GM19397 (cell line): ENCODE data around the gene NDUFAF4.

Experiments
- ATAC-seq: cut with Tn5 transposase; IDR thresholded peaks from one replicate; pipeline ENCODE4 v1.9.1; 2021; ENCODE audit warnings: mild to moderate bottlenecking, moderate library complexity; ENCODE audit not compliant: unreplicated experiment

NDUFAF4 gene

DNA sequence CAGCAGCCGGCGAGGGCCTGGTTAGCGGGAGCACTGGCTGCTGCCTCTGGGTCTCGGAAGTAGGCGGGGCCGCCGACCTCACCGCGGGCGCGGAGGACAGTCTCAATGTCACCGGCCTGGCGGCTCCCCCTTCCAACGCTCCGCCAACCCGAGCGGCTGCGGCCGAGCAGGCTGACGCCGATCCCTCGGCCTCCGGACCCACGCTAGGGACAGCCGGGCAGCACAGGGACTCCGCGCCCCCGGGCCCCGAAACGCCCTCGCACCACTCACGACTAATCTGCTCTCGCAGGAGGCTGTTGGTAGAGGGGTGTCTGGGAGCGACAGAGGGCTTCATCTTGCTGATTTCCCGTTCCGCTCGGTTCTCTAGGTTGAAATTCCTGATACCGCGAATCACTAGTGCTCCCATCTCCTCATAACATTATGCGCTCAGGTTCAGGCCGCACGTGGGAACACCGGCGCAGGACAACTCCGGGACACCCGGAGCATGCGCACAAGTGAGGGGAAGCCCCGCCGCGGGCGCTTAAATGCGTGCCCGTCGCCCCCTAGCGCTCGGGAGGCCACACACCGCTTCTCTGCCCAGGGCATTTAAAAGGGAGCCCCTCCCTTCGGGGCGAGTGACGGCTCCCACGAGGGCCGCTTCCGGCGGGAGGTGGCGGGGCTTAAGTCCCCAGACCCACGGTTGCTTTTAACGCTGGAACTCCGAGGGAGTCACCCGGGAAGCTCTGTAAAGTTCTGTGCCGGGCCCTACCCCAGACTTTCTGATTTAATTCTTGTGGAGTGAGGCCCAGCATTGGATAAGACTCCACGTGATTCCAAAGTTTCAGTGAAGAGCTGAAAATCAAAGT lies at the start of gene NDUFAF4:
Gene NDUFAF4 (minus strand): TSS at position 496 of the 845 bp plus-strand sequence. CDS start 90 bp downstream, at position 406.
- ATAC-seq: peak; percentile 95

DNA sequence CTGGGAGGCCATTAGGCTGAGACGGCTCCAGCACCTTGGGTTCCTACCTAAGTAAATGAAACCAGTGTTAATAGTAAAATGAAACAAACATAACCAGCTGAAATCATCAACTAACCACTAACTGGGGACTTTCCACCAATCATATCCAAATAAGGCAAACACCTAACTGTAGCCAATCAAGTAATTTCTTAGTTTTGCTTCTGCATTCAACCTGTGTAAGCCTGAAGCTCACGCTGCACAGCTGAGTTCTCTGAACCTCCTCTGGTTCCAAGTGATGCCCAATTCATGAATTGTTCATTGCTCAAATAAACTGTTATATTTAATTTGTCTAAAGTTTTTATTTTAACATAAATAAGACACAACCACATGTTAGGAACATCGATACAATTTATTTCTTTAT lies 49.4 kb upstream of the NDUFAF4 start:
- peak; percentile 86 for ATAC-seq

DNA sequence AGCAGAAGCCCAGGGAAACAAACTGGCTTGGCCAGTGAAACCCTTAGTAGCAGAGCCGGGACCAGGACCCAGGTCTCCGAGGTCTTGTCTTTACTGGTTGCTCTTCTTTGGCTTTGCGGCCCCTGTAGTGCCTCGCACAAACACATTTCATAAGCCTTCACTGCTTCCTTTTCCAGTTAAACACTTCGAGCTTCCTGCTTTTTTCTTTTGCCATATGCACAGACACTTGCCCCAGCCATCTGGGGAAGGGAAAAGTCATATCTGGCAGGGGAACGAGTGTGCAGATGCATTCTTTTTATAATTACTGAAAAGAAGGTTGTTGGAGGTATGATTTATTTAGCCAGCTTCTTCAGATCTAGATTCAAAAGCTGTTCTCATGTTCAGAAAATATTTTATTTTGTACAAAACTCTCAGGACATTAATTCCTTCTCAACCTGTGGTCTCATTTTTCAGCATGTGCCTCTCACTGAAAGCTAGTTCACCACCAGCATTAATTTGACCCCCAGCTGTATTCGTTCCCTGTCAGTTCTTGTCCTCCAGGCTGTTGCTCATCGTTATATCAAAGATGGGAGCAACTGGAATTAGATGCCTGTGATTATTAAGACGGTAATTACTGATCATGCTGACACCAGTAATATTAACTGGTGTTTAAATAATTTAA lies 46.0 kb upstream of the NDUFAF4 start:
- no peak for ATAC-seq

DNA sequence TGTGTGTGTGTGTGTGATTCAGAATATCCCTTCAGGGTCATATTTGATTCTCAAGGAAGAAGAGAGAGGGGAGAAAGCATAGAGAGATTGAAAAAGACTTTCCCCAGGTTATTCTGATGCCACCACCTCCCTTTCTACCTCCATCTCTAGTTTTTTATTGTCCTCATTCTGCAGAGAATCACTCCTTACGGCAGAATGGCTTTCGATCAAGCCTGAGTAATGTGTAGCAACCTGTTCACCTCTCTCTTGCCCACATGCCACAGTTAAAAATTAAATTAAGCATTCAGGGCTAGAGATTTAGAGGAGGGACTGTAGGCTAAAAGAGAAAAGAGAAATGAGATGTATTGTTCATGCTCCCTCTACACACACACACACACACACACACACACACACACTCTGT lies 45.0 kb upstream of the NDUFAF4 start:
- no peak for ATAC-seq

DNA sequence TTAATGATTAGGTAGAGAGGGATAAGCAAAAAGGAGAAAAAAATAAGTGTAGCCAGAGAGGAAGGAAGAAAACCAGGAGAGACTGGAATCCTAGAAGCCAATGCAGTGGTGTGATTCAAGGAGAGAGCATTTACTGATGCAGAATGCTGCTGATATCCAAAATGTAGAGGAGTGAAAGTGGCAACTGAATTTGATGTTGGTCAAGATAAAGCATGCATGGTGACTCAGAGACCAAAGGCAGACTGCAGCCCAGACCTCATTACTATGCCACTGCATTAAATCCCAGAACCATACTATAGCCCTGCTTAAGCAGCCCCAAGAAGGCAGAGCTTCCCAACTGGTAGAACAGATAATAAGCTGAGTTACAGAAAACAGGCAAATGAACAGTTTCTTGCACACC lies 42.6 kb upstream of the NDUFAF4 start:
- no peak for ATAC-seq

DNA sequence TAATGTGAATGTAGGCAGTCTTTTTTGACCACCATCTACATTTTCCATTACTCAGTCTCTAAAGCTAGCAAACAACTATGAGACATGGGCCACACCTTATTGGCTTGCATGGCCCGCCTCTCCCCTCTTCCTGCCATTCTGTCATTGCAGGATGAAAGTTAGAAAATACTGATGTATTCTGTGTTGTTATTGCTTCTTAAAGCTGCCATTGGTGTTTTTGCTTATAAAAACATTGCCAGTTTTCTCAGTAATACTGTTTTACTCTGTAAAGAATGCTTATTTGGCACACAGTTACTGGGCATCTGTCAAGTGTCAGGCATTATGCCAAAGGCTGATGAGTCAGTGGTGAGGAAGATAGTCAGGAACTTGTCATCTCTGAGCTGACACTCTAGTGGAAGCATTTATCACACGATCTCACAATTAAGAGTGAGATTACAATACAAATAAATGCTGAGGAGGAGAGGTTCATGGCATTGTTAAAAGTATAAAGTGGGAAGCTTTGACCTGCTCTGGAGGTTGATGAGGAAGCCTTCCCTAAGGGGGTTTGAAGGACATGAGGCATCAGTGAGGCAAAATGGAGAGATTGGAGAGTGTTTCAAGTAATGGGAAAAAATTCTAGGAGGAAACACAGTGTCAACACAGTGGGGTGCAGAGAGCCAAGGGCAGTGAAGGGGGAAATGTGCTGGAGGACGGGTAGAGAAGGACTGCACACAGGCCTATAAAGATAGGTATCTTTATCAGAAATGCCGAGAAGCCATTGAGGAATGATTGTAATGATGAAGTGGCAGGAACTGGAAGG lies 41.5 kb upstream of the NDUFAF4 start:
- ATAC-seq: no peak

DNA sequence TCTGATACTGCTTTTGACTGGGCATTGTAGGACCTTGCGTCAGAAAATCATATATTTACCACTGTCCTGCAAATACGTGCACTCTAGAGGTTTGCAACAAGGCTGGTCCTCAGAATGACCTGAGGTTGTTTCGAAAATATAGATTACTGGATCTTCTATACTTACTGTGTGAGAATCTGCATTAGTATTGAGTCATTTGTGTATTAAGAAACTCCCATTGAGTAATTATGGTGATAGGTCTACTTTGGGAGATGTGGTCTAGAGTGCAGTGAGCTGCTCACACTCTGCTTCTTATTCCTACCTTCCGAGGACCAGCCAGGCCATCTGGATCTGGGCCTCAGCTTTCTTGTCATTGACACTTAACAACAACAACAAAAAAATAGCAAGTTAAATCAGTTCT lies 36.4 kb upstream of the NDUFAF4 start:
- ATAC-seq: no peak

DNA sequence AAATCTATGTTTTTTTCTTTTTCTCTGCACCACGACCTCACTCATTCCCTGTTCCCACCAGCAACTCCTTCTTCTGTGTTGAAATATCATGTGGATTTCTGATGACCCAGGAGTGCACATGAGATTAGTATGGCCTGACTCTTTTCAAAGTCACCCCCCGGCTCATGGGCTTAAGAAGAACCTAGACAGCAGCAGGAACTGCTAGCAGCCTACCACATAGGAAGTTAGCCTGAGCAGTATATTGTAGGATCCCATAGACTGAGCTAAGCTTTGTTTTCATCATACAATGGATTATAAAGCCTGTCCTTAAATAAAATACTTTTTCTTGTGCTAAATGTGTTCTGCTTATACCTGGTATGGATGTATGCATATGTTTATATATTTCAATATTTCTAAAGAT lies 33.5 kb upstream of the NDUFAF4 start:
- ATAC-seq: no peak

DNA sequence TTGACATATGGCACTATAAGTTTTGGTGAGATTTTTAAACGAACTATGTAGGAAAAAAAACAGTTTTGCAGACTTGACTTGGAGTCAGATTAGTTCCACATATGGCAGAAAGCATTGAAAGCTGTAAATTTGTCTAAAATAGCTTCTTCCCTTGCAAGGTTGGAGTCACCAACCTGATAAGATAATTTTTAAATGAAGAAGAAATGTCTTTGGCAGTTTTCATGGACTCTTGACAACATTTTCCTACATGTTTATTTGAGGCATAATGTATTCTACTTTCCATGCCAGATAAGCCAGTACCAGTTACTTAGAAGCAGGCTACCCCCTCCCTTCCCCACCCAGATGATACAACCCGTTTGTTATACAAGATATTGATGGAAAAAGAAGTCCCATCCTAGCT lies 32.0 kb upstream of the NDUFAF4 start:
- ATAC-seq: no peak

DNA sequence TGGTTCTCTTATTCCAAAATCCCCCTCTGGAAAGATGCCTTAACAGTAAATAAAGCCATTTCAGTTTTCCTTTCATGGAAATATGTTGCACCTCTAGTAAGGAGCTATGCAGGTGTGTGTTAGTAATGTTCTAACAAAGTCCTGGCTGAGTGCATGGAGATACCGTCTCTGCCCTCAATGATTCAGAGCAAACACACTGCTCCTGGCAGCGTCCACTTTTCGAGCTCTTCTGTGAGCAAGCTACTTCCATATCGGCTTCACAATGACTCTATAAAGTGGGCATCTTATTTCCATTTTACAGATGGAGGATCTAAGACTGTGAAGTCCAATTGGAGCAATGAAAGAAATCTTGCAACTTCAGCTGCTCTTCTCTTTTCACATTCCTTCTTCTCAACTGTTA lies 30.0 kb upstream of the NDUFAF4 start:
- no peak for ATAC-seq

DNA sequence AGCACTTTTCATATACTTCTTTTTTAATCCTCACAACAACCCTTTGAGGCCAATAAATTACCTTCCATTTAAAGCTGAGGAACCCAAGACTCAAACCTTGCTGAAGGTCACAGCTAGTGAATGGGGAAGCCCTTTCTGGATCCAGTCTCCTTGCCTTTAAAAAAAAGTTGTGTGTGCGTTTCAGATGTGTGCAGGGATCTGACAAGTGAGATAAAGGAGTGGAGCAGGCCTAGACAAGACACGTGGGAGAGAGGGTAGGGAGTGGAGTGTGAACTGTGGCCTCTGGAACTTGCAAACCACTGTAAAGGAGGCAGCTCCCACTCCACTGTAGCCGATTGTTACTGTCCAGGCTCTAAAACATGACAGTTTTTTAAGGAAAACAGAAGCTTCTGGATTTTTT lies 28.7 kb upstream of the NDUFAF4 start:
- ATAC-seq: no peak

DNA sequence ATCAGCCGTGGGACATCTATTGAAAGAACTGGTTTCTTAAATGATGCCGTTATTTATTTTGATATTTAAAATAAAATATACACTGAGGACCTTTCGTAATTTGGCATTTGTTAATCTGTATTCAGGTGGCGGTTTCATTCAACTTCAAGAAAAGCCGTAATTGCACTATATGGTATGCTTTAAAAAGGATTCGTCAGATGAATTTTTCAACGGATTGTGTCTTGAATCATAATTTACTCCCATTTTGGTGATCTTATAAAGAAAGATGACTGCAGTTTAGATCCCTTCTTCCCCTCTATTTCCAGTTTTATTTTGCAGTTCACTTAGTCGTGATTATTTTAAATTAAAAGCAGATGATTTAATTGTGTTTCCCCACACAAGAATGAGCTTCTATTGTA lies 27.6 kb upstream of the NDUFAF4 start:
- ATAC-seq: no peak

DNA sequence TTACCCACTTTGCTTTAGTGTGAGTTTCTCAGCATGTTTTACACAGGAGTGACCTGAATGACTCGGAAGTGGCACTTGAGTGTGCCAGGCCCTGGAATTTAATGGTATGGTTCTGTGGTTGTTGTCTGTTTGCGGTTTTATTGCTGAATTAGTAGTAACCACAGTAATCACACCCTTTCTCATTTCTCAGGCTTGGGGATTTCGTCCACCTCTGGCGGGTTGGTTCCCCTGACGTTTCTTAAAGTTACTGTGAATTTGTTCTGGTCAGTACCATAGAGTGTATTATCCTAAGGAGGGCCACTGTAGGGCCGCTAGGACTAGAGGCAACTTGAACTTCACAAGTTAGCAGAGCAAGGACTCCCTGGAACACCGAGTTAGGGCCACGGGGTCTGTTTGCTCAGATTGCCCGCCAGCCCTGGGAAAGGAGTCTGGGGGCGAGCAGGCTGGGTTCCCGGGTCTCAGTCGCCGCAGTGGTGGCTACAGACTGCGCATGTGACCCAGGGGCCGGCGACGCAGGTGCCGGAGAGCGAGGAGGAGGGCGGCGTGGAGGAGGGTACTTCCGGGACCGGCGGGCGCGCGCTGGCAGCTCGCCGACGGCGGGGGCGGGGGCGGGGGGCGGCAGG lies 26.3 kb upstream of the NDUFAF4 start:
- peak; percentile 91 for ATAC-seq

DNA sequence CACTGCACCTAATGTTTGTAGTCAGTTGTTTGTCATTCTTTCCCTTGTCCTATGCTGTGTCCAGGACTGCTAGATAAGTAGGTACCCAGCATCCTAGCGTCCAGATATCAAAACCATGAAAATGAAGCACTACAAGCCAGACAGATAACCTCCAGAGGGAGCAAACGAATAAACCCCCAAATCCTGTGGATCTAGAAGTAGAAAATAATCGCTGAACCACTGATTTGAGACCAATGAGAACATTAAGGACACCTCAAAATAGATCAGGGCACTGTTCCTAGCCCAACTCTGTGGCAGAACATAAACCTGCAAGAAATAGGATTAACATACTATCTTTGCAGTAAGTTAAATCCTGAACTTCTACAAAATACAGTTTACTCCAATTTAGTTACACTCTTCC lies 25.7 kb upstream of the NDUFAF4 start:
- no peak for ATAC-seq

DNA sequence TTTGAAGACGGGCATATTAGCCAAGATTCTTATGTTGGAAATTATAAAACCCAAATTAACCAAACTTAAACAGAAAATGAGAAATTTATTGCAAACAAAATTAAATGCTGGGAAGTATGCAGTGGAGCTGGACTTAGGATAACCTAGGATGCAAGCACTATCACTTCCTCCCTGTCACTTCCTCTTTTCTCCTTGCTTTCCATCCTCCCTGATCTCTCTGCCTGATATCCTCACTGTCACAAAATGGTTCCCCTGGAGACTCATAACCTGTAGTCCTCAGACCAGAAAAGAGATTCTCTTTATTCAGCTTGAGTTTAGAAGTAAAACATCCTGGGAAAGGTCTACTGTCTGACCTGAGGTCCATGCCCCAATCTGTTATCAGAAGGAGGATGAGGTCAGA lies 19.4 kb upstream of the NDUFAF4 start:
- no peak for ATAC-seq

DNA sequence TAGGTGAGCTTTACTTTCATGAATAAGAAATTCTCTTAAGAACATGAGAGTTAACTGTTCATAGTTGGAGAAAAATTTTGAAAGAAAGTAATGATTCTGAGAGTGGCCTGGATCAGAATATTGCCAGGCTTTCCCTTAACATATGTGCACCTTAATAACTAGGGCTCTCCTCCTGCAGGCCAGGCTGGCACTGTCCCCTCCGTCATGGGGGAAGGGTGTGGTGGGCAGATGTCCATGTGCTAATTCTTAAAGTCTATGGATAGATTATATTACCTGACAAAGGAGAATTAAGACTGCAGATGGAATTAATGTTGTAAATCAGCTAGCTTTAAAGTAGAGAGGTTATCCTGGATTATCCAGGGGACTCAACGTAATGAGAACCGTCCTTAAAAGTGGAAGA lies 15.9 kb upstream of the NDUFAF4 start:
- no peak for ATAC-seq

DNA sequence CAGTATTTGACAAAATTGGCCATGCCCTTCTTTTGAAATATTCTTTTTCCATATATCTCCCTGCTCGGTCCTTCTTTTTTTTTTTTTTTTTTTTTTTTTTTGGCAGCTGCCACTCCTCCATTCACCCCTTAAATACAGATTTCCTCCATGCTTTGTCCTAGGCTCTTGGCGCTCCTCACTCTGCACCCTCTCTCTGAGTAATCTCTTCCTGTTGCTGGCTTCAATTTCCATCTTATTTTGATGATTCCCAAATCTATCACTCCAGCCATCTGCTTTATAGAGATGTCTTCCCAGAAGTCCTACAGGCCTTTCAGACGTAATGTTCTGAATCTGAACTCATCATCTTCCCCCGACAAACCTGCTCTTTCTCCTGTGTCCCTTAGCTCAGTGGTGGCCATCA lies 14.1 kb upstream of the NDUFAF4 start:
- no peak for ATAC-seq

DNA sequence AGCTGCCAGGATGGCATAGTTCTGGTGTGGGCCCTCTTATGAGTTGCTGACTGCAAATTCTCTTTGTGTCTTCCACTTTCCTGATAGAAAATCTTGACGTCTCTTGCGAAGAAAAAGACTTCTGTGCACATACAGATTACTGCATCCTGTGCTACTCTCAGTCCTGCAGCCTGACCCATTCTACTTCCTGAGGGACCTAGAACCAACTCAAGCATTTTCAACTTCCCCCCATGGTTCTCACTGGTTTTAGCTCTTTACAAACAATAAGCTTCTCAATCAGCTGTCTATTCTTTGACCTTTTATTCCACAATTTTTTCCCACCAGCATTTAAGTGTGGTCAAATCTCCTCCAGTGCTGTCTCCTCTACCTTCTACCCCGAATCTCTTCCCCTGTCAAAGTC lies 13.5 kb upstream of the NDUFAF4 start:
- ATAC-seq: no peak

DNA sequence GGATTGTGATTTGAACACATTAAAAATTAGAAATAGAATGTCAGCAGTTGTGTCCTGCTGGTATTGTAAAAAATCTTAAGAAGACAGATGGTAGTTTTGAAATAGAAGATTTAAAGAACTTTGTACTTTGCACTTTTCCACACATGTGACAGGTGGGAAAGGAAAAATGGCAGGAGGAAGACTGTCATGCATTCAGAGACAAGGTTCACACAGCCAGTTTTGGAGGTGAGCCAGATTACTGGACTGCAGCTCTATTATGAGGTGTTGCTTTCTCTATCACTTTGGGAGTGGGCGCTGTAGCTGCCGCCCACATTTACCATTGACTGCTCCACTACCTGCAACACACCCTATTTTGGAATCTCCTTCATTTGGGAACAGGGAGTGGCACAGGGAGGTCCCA lies 12.1 kb upstream of the NDUFAF4 start:
- ATAC-seq: no peak

DNA sequence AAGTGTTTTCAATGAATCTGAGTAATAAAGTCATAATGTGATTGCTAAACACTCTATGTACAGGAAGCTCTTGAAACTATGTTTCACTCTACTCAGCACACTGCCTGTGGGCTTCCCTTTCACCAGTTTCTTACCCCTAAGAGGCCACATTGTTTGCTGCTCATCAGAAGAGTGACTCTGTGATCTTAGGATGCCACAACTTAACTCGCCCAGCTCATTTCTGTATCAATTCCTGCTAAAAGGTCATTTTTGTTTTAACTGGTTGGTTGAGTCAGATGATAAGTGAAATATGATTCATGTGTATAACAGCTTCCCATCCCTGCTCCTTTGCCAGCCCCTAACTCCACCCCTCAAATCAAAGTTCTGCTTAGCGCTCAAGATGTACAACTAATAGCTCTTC lies 9.8 kb upstream of the NDUFAF4 start:
- peak; percentile 84 for ATAC-seq

DNA sequence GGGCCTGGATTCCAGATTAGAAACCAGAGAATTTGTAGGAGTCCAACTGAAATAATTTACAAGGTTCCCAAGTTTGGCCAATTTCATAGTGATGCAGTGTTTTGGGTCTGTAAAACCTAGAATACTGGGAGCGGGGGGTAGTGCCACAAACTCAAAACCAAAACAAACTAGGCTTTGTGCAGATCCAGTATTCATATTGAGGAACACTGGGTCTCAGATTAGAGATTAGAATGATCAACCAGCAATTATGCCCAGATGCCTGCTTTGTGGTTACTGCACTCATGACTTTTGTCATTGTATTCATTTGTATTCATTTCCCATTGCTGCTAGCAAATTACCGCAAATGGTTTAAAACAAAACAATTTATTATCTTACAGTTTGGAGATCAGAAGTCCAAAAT lies 3.2 kb upstream of the NDUFAF4 start:
- ATAC-seq: no peak
